DND-41 (cell line): ENCODE results near the gene HCRT.

ENCODE experiments used
- EZH2 ChIP-seq: IDR thresholded peaks from 3 replicates; pipeline ENCODE4 v1.6.1; 2012; ENCODE audit warnings: borderline replicate concordance, low read depth, mild to moderate bottlenecking, moderate library complexity, low read length, inconsistent platforms; ENCODE audit not compliant: severe bottlenecking
- TF ChIP-seq, protein P1 (sequence below): IDR thresholded peaks from 2 replicates; pipeline ENCODE4 v1.5.1; 2012; ENCODE audit warnings: borderline replicate concordance, low read length, moderate library complexity, mild to moderate bottlenecking; ENCODE audit not compliant: poor library complexity, severe bottlenecking; ENCODE audit errors: extremely low read depth

DNA sequence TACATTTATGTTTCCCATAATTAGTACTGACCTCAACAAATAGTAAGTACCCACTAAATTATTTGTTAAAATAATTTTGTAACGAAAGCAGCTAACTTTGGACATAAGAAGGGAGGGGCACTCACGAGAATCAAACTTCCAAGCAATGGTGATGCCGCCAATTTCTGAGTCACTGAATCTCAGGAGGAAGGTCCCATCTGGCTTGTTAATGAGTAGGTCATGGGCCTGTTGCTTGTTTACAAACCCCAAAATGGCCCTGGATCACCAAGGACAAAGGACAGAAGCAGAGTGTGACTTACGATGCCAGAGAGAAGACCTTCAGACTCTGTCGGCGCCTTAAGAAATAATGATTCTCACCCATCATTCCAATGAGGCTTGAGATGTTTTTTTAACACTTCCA, 24.8 kb upstream of the HCRT start:
- no peak for TF ChIP-seq EZH2
- TF ChIP-seq, protein P1, sequence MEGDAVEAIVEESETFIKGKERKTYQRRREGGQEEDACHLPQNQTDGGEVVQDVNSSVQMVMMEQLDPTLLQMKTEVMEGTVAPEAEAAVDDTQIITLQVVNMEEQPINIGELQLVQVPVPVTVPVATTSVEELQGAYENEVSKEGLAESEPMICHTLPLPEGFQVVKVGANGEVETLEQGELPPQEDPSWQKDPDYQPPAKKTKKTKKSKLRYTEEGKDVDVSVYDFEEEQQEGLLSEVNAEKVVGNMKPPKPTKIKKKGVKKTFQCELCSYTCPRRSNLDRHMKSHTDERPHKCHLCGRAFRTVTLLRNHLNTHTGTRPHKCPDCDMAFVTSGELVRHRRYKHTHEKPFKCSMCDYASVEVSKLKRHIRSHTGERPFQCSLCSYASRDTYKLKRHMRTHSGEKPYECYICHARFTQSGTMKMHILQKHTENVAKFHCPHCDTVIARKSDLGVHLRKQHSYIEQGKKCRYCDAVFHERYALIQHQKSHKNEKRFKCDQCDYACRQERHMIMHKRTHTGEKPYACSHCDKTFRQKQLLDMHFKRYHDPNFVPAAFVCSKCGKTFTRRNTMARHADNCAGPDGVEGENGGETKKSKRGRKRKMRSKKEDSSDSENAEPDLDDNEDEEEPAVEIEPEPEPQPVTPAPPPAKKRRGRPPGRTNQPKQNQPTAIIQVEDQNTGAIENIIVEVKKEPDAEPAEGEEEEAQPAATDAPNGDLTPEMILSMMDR = no peak
